Gastrocnemius medialis (tissue), 4 donors: ENCODE results near the gene ABCF2.

ENCODE experiments used
- CTCF ChIP-seq, 5 experiments: fragments of 450-650 bp in 3 of 5; fragments of 200-600 bp in 2 of 5; sonication (generic) in 2 of 5; IDR thresholded peaks in 4 of 5; conservative IDR thresholded peaks in 1 of 5; 1 replicate in 4 of 5; 2 replicates in 1 of 5; pipeline ENCODE4 v1.5.1; 2016 to 2019; ENCODE audit warnings: antibody characterized with exemption in 5 of 5, mild to moderate bottlenecking in 3 of 5, moderate library complexity in 3 of 5
- POLR2A ChIP-seq, 2 donors: fragments of 450-650 bp; IDR thresholded peaks; one replicate each; pipeline ENCODE4 v1.6.1; 2017; ENCODE audit warnings: antibody characterized with exemption in 2 of 2, mild to moderate bottlenecking in 2 of 2, moderate library complexity in 2 of 2

GRCh38 chr7:151172273-151173141 is 54.5 kb downstream of the ABCF2 start:
- peak; percentile 99 to 100 (median 100) for TF ChIP-seq CTCF (IDR thresholded peaks at IDR 0.05 in 4 of 5, conservative IDR thresholded peaks at IDR 0.05 in 1 of 5)
- TF ChIP-seq POLR2A (IDR thresholded peaks at IDR 0.05), result no peak
